ENCODE results near the gene SLC48A1.

- no peak for TF ChIP-seq CTCF (IDR thresholded peaks at IDR 0.05 in 2 of 3, conservative IDR thresholded peaks at IDR 0.05 in 1 of 3; ENCODE audit: borderline replicate concordance in 1 of 3, insufficient read depth in 1 of 3, low read depth in 2 of 3, low read length in 2 of 3)
- TF ChIP-seq POLR2A (IDR thresholded peaks at IDR 0.05; ENCODE audit: borderline replicate concordance, extremely low read depth, insufficient read depth, insufficient read length), result no peak
- TF ChIP-seq YY1 (IDR thresholded peaks at IDR 0.05; ENCODE audit: extremely low read depth, insufficient replicate concordance, low read depth, low read length), result no peak
- TF ChIP-seq CEBPB (IDR thresholded peaks at IDR 0.05; ENCODE audit: low read depth), result no peak
- no peak for TF ChIP-seq POLR2AphosphoS5 (IDR thresholded peaks at IDR 0.05; ENCODE audit: low read depth, low read length)
- no peak for TF ChIP-seq SP1 (IDR thresholded peaks at IDR 0.05; ENCODE audit: low read depth)
- TF ChIP-seq SRF (IDR thresholded peaks at IDR 0.05; ENCODE audit: low read depth), result no peak
- TF ChIP-seq MAX (IDR thresholded peaks at IDR 0.05), result no peak
- TF ChIP-seq ZFX (IDR thresholded peaks at IDR 0.05), result no peak
- TF ChIP-seq EGR1 (IDR thresholded peaks at IDR 0.05; ENCODE audit: low read depth), result no peak
- no peak for TF ChIP-seq RAD21 (IDR thresholded peaks at IDR 0.05; ENCODE audit: low read depth)
- no peak for TF ChIP-seq FOSL1 (IDR thresholded peaks at IDR 0.05; ENCODE audit: low read depth)
- no peak for TF ChIP-seq EZH2 (IDR thresholded peaks at IDR 0.05)
- no peak for TF ChIP-seq ZBTB33 (IDR thresholded peaks at IDR 0.05; ENCODE audit: extremely low read depth, insufficient replicate concordance, low read length)
Measured at GRCh38 chr12:47794679-47795078, 21.6 kb downstream of the SLC48A1 start.
